Activated CD4-positive, alpha-beta T cell treated with anti-CD3 and anti-CD28 coated beads, Interleukin-2, Interleukin-4, amounts not matched to agents 100 ng/mL and 50 ng/mL, durations not matched to agents 16 hours and 8 hours (primary cell): ENCODE measurements around the gene BUB3.

Experiments
- DNase-seq: peaks from one replicate; pipeline ENCODE4 v3.0.0-alpha.2; 2020; ENCODE audit warnings: low spot score

The BUB3 gene, protein sequence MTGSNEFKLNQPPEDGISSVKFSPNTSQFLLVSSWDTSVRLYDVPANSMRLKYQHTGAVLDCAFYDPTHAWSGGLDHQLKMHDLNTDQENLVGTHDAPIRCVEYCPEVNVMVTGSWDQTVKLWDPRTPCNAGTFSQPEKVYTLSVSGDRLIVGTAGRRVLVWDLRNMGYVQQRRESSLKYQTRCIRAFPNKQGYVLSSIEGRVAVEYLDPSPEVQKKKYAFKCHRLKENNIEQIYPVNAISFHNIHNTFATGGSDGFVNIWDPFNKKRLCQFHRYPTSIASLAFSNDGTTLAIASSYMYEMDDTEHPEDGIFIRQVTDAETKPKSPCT

DNA sequence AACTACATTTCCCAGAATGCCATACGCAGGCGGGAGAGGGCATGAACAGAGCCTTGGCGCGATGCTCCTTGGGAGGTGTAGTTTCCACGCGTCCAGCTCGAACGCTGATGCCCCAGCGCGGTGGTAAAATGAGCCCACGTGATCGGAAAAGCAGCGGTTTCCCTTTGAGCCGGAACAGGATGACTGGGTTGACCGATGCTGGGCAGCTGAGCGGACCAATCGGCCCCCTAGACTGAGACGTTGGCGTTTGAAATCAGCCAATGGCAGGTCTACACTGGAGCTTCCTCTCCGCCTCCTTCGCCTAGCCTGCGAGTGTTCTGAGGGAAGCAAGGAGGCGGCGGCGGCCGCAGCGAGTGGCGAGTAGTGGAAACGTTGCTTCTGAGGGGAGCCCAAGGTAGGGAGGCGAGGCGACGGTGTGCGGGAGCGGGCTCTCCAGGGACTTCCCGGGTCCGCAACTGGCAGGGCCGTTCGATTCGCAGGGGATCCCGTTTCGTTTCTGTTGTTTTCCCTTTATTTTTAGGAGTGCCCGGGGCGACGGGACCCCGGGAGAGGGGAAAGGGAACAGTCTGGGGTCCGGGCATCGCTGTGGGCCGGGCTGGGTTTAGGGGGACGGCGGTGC, at the start of gene BUB3:
BUB3 (plus strand) TSS at position 311 of the 619 bp plus-strand sequence. CDS start 516 bp downstream, outside the sequence.
- DNase-seq = peak; percentile 99

DNA sequence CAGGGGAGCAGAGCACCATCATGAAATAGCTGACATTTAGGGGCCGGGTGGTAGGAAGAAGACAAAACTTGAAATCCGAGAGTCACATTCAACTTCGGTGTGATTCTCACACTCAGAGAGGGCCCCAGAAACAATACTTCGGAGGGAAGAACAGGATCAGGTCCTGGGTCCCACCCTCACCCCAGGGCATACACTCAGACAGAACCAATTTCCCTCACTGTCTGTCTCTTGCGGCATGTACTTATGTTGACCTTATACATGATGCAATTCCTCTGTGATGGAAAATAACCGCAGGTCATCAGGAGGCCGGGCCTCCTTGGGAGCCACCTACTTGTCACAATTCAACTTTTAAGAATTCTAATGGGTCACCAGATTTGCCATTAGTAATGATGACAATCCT, 44.7 kb upstream of the BUB3 start:
- DNase-seq = no peak

DNA sequence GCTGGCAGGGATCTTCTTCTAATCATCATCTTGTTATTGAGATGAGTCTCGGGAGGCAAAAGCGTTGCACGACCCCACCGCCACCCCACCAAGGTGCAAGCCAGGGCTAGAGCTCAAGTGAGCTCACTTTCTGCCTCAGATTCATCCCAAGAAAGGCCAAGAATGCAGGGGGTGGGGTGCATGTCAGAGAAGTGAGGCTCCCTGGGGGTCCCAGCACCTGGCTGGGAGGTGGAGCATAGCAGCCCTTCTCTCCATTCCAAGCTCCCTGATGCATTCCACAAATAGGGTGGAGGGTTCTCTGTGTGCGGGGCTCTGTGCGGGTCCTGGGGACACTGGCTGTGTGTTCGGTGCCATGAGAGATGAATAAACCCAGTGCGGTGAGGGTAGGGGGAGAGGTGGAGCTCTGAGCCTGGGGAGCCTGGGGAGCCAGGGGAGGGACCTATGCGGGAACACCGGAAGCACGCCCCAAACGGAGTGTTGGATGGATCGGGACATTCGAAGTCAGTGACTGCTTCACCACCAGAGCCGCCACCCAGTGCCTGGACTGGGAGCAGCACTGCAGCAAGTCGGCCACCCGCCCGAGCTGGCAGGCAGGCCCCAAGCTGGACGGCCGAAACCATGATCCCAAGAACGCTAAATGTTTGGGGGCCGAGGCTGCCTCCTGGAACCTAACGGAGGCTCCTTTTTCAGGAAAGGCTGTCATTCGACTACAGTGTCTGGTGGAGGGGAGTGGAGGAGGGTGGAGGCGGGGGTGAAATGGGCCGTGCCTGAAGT, 36.4 kb upstream of the BUB3 start:
- DNase-seq = no peak

DNA sequence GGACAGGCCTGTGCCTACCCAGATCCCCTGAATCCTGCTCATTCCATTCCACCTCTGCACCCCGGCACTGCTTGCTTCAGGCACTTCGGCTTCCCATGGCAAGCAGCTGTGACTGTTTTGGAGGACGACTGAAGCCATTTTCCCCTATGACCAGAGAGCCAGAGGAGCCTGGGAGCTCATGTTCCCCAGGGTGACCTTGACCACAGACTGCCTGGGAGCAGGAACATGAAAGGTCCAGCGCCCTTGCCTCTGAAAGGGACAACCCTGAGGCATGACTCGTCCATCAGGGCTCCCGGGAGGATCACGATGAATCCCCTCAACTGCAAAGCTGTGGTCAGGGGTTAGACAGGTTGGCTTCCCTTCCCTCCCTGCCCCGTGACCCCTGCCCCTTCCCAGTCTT, 35.1 kb upstream of the BUB3 start:
- DNase-seq = no peak

DNA sequence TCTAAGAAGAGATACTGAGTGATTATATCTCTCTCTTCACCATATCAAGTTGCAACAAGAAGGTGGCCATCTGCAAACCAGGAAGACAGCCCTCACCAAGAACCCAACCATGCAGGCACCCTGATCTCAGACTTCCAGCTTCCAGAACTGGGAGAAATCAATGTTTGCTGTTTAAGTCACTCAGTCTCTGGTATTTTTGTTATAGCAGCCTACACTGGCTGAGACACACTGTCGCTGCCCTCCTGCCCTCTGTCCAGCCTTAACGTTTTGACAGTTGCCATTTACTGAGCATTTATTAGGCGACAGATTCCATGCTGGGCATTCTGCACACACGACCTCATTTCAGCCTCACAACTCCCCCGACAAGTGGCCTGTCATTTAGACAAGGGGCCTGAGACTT, 28.0 kb upstream of the BUB3 start:
- DNase-seq = no peak

DNA sequence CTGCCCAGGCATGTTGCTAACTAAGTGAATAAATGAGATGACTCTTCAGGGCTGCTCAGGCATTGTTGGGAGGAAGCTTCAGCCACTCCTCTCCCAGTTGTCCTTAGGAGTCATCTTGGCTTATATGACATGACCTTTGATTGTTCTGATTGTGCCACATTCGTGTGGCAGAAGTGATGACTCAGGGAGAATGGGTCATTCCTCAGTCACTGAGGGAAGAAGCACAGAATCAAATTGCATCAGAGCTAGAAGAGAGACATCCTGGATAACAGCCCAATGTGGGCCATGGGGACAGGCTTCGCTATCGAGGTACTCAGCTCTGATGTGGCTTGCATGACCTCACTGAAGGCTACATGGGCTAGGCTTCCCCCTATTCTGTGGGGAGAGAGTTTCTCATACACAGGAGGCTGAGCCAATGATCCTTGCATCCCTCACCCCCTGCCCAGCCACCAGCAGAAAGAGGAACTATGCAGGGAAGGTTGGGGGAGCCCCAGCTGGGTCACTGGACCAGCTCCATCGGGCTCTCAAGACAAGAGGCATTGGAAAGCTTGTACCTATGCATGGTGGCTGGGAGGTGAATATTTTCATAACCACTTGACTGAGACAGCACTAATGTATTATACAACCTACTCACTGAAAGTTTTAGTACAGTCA, 24.5 kb upstream of the BUB3 start:
- DNase-seq = no peak

DNA sequence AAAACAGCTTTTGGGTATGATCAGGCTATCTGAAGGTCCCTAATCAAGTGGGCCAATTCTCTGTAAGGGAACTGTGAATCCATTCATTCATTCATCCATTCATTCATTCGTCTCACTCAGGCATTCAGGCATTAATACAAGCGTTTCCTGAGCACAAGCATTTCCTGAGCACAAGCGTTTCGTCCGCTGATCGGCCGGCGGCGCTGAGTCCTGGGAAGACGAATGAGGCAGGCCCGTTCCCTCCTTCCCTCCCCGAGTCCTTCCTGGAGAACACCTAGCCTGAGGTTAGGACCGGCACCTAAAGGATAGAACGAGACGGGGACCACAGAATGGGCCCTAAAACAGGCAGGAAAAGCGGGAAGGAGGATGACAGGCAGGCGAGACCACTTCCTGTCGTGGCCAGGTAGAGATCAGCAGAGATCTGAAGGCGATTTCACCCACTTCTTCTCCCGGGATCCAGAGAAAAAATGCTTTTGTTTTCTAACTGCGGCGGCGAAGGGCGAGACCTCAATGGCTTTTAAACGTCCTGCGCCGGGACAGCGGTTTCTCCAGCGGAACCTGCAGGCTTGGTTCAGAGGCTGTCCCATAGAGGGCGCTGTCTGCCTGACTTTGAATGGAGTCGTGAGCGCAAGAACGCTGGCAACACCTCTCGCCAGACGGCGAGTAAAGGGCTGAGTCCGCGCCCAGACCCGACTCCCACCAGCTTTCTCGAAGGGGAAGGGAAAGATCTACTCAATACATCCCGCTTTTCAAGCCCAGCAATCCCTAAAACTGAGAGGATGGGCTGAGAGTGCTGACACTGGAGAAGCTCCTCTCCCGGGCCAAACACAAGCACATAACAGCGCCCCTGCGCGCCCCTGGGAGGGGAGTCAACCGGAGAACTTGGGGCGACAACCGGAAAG, 21.4 kb upstream of the BUB3 start:
- DNase-seq = peak; percentile 87

DNA sequence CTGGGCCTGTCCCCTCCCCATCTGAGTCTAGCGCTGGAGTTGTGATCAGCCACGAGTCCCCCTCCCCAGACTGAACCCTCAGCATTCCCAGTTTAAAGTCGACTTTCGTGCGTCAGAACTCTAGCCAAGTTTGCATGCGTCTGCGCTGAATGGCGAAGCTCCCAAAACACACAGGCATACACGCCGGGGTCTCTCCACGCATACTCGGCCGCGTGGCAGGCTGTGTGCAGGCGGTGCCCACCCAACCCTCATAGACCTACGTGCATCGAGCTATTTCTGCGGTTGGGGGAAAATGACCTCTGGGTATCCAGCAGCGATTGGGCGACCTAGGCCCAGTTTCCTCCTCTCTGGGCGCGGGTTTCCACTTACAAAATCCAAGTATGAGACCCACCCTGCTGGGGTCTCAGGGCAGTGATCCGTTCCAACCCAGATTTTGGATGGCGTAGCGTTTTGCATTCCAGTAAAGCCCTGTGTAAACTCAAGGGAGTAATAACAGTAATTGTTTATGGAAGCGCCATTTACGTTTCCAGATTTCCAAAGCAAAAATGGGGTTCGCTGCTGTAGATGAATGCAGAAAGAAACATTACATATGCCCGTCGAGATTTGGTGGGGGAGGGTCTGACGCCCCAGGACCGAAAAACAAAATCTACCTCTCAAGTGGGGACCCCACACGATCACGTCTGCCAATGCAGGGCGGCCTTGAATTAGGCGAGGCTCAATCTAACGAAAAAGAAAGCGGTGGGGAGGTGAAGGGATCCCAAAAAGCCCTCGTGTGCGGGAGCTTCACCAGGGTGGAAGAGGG, 20.5 kb upstream of the BUB3 start:
- DNase-seq = no peak

DNA sequence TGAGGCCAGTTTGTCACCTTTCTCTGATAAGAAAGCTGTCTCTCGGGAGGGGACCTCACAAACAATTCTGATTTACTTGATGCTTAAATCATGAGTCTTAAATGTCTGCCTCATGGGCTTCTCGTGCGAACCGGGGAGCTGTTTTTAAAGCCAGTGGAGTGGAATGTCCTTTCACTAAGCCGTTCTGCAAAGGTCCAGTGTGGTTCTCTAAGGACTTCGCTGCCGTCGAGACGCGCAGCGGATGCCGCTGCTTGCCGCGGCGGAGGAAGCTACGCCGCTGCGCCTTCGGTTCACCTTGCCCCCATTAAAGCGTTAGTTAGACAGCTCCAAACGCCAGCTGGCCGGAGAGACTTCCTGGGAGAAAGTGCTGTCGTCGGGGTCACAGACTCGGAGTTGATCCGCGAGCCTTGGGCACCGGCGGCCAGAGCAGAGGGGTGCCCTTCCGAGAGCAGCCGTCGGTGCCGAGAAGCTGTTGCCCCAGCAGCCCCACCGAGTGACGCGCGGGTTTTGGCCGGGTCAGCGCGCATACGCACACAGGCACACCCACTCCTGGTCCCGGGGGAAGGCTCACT, 19.8 kb upstream of the BUB3 start:
- DNase-seq = no peak

DNA sequence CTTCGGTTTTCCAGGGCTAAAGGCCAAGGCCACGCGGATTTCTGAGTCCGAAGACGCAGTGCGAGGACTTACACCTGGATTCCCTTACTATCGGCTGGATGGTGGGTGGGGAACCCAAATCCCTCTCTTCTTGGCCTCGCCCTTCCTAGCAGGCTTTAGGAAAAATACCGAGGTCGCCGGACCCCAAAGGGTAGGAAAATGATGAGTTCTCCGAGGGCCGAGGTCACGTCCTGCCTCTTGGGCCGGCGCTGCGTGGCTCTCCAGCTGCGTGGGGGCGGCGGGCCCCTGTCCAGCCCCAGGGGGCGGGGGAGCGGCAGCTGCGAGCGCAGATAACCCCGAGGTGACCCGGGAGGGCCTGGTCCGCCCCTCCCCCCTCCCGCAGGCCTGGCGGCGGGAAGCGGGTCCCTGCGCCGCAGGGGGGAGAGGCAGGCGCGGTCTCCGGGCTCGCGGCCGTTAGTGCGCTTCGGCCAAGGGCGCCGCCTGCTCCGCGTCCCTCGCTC, 19.2 kb upstream of the BUB3 start:
- no peak for DNase-seq

DNA sequence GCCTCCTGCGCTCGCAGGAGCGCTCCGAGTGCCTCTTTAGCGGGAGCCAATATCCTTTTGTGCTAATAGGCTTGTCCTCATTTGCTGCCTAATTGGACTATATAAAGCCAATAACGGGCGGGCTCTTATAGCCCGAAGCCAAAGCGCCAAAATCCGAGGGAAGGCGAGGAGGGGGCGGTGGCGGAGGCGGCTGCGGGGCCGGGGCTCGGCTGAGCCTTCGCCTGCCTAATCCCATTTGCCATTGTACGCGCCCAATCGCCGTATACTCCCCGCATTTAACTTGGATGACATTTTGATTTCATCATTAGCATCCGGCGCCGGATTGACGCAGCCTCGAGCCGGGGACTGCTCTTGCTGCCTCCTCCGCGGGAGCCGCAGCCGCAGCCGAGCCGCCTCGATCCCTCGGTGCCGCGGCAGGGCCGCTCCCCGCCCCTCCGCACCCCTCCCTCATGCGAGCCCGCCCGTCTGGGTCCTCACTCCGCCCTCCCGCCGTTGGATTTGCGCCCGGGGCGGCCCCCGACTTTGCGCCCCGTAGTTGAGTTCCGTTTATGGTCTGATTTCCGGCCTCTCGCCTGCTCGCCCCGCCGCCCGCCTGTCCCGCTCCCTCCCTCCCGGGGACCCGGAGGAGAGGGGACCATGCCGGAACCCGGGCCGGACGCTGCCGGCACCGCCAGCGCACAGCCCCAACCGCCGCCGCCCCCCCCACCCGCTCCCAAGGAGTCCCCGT, 18.6 kb upstream of the BUB3 start, which contains the start of gene HMX3:
HMX3 (plus strand) TSS at position 556 of the 727 bp plus-strand sequence; CDS start at position 637, 81 bp downstream.
- no peak for DNase-seq

DNA sequence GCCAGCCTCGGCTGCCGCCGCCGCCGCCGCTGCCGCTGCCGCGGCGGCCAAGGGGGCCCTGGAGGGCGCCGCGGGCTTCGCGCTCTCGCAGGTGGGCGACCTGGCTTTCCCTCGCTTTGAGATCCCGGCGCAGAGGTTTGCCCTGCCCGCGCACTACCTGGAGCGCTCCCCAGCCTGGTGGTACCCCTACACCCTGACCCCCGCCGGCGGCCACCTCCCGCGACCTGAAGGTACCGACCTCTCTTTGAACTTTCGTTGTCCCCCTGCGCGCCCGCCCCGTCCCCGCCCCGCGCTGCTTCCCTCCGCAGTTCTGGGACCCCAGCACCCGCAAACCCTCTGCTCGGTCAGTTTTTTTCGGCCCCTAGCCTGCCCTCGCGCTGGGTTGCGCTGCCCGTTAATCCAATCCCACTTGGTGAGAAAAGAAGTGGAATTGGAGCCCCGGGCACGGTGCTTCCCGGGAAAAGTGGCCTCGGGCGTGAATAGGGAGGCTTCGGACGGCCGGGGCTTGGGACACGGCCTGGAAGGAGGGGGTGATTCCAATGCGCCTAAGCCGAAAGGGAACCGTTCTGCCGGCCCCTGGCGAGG, 17.9 kb upstream of the BUB3 start:
- DNase-seq = no peak

DNA sequence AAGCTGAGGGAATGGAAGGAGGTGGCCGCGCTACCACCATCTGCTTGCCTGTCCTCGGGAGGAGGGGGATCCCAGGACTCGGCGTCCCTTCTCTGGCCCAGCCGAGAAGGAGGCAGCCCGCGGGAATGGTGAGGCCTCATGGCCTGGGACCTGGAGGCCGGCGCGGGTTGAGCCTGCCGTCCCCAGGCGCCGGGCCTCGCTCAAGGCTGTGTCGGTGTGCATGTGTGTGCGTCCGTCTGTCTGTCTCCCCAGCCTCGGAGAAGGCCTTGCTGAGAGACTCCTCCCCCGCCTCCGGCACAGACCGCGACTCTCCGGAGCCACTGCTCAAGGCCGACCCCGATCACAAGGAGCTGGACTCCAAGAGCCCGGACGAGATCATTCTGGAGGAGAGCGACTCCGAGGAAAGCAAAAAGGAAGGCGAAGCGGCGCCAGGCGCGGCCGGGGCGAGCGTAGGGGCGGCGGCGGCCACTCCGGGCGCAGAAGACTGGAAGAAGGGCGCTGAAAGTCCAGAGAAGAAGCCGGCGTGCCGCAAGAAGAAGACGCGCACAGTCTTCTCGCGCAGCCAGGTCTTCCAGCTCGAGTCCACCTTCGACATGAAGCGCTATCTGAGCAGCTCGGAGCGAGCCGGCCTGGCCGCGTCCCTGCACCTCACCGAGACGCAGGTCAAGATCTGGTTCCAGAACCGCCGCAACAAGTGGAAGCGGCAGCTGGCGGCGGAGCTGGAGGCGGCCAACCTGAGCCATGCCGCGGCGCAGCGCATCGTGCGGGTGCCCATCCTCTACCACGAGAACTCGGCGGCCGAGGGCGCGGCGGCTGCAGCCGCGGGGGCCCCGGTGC, 17.2 kb upstream of the BUB3 start:
- DNase-seq = no peak

DNA sequence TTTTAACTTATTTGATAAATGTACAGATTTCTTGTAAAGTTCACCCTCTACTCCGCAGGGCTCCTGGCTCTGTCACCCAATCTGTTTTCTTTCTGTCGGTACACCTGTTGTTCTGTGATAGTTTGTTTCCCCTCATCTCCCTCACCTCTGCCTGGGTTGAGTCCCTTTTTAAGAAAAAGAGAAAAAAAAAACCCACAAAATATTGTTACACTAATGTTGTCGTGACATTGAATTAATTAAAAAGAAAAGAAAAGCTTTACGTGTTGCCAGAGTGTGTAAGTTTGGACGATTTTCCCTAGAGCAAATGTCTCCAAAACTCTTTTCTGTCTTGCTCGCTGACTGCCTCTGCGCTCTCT, 15.1 kb upstream of the BUB3 start:
- DNase-seq = no peak

DNA sequence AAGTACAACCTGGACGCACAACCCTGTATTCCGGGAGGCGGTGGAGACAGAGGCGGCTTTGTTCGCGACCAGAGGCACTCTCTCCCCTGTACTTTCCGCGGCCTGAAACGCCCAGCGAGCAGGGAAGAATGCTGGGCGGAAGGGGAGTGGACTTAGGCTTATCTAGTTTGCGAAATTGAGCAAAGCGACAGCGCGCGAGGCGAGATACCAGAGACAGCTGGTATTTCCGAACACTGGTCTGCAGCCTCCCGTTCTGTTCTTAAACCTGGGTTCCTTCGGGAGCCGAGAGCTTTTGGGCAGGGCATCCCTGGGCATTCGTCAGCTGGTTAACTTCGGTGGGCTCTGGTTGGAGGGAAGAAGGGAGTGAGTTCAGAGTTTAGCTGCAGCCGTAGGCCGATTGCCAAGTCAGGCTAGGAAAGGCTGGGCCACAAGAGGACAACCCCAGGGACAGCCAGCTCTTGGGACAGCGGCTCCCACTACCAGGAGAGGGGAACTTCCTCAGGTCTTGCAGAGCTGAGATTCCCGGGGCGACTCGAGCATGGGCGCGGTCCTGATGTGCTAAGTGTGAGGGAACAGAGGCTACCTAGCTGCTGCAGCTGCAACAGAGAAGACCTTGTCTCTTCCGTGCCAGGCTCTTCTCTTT, 14.6 kb upstream of the BUB3 start:
- no peak for DNase-seq

DNA sequence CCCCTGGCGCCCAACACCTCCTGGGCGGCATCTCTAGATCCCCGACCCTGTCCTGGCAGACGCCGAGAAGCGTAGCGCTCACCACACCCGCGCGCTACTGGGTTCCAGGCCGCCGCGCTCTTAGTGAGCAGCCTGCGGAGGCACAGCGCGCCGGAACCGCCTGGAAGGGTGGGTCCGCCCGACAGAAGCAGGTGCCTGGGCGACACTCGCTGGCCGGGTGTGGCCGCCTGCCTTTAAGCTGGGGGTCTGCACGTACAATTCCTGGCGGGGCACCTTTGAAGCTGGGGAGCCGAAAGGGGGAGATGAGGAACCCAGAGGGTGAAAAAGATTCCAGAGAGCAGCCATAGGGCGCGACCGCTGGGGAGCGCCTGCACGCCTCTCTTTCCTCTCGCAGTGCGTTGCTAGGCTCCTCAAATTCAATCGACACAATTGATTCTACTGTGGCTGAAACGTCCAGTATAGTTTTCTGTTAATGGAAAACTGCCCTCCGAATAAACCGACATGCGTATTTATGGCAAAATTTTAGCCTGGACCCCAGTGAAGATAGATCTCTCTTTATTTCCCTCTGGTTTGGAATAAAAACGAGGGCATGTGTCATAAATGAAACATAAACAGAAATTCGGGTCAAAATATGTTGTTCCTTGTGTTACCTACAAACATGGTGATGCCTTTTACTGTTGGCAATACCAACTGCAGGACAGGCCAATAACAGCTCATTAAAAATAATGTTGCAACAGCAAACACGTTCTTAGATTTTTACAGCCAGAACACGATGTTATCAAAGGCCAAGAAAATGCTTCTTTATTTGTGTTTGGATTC, 13.8 kb upstream of the BUB3 start:
- DNase-seq = no peak

DNA sequence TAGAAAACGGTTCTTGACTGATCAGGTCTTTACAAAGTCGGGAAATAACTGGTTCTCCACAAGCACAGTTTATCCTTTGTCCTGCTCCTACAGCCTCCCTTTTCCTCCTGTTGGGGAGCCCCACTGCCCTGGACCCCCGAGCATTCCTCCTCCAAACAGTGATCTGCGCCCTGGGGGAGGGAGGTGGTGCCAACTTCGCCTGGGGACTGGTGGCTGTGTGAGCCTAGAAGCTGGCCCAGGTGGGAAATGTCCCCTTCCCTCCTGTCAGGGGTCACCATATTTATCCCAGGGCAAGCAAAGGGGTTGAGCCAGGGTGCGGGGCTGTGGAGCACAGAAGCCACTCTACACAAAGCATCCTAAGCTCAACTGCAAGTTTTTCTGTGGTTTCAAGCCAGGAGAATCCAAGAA, 13.2 kb upstream of the BUB3 start:
- DNase-seq = no peak
